ENCODE data around the gene OBP2B.
"Not testable (repeated sequence)": the region's sequence is repeated elsewhere in the genome, so short reads cannot be mapped to it uniquely, and the experiment has no call there.

The OBP2B gene, protein sequence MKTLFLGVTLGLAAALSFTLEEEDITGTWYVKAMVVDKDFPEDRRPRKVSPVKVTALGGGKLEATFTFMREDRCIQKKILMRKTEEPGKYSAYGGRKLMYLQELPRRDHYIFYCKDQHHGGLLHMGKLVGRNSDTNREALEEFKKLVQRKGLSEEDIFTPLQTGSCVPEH

DNA sequence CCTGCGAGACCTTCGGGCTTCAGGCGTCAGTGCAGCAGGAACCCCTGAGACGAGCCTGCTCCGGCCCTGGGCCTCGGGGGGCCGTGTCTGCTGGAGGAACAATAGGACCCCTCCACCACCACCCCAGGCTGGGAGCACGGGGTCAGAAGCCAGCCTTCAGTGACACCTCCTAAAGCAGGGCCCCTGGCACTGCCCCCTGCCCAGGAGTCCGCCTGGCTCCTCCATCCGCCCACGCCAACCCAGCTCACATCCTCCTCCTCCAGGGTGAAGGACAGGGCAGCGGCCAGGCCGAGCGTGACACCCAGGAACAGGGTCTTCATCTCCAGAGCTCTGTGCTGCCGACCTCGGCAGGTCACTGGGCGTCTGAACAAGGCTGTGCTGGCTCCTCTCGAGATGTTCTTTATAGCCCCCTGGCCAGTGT lies at the start of gene OBP2B:
Gene OBP2B, minus strand, starts transcription at position 371 of the 421 bp plus-strand sequence. Its CDS starts 51 bp downstream, at position 320.
- DNase-seq (ENCODE audit: low spot score), result not testable (repeated sequence)

DNA sequence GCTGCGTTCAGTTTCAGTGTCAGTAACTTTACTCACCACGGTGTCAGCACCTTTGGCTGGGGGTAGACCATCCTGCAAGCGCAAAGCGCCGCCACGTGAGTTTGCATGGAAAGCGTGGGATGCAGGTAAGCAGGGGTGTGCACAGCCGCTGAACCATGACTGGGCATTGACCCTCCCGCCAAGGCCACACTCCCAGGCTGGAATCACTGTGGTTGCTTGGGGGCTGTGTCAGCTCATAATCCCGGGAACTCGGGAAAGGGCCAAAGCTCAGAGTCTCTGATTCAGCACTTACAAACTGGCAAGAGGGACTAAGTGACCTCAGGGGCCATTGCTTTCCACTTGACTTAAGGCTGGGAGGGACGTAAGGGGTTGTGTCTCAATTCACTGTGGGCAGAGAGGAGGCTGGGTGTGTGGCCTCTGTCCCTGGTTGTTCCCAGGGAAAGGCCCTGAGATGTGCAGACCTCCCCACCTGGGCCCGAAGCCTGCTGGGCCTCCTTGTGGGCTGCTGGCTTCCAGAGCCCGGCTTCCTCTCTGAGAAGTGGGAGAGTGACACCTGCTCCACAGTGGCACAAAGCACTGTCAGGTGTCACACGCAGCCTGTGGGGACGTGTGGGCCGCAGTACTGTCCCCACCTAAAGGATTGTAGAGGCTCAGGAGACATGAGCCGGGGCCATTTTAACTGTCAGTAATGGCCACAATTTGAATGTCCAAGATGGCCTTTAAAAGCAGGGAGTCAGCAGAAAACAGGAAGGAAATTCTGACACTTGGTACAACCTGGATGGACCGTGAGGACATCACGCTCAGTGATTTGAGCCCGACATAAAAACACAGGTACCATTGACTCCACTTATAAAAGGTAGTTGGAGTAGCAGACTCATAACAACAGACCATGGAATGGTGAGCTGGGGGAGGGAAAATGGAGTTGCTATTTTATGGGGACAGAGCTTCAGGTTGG lies 49.3 kb upstream of the OBP2B start:
- TF ChIP-seq, protein P1, sequence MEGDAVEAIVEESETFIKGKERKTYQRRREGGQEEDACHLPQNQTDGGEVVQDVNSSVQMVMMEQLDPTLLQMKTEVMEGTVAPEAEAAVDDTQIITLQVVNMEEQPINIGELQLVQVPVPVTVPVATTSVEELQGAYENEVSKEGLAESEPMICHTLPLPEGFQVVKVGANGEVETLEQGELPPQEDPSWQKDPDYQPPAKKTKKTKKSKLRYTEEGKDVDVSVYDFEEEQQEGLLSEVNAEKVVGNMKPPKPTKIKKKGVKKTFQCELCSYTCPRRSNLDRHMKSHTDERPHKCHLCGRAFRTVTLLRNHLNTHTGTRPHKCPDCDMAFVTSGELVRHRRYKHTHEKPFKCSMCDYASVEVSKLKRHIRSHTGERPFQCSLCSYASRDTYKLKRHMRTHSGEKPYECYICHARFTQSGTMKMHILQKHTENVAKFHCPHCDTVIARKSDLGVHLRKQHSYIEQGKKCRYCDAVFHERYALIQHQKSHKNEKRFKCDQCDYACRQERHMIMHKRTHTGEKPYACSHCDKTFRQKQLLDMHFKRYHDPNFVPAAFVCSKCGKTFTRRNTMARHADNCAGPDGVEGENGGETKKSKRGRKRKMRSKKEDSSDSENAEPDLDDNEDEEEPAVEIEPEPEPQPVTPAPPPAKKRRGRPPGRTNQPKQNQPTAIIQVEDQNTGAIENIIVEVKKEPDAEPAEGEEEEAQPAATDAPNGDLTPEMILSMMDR (IDR thresholded peaks at IDR 0.05; ENCODE audit: extremely low read depth, missing control alignments), result no peak
- DNase-seq (ENCODE audit: low spot score), result no peak

DNA sequence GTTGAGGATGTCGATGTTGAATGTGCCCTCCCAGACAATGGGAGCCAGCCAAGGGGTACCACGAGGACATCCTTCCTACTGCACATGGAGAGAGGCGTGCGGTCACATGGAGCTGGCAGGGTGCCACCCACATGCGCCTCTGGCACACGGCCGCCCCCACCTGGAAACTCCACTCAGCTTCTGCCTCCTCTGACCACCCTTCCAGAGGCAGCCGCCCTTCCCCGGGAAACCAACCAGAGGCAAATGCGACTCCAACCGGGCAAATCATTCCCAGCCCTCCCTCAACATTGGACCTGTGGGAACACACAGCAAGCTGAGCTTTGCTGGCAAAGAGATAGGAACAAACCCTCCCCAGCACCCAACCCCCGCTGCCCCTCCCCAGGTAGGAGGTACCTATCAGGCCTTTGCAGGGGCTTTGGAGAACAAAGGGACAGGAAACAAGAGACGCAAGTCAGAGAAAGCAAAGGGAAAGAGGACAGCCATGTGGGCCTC lies 48.5 kb upstream of the OBP2B start:
- no peak for DNase-seq (ENCODE audit: low spot score)

DNA sequence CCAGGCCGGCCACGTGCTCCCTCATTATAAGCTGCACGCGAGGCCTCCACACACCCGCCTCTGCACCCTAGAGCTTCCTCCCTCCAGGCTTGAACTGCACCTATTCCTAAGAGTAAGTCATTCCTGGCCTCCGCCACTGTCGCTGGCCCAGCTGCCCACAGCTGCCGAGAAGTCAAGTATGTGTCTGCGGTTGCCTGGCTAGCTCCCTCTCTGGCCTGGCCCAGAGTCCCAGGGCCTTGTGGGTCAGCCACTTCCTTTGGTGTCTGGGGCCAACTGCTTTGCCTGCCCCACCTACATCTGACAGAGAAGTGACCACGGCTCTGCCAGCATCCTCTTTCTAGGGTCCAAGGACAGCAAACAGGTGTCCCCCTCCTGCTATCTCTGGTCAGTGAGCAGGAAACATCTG lies 47.6 kb upstream of the OBP2B start:
- TF ChIP-seq, protein P1 (IDR thresholded peaks at IDR 0.05; ENCODE audit: extremely low read depth, missing control alignments), result no peak
- DNase-seq (ENCODE audit: low spot score), result no peak

More for the DNA sequence above, 48.5 kb upstream of the OBP2B start:
- TF ChIP-seq, protein P1 (IDR thresholded peaks at IDR 0.05; ENCODE audit: extremely low read depth, missing control alignments), result no peak

DNA sequence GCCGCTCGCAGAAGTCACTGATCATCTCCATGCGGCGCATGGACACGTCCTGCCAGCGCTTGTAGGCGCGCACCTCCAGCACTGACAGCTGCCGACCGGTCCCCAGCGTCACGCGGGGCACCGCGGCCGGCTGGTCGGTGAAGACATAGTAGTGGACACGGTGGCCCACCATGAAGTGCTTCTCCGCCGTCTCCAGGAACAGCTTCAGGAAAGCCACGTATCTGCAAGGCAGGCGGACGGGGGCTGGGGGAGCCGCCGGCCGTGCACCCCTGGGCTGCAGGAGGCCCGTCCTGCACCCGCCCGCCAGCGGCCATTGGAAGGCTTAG lies 47.0 kb upstream of the OBP2B start:
- DNase-seq (ENCODE audit: low spot score), result no peak
- TF ChIP-seq, protein P1 (IDR thresholded peaks at IDR 0.05; ENCODE audit: extremely low read depth, missing control alignments), result no peak

DNA sequence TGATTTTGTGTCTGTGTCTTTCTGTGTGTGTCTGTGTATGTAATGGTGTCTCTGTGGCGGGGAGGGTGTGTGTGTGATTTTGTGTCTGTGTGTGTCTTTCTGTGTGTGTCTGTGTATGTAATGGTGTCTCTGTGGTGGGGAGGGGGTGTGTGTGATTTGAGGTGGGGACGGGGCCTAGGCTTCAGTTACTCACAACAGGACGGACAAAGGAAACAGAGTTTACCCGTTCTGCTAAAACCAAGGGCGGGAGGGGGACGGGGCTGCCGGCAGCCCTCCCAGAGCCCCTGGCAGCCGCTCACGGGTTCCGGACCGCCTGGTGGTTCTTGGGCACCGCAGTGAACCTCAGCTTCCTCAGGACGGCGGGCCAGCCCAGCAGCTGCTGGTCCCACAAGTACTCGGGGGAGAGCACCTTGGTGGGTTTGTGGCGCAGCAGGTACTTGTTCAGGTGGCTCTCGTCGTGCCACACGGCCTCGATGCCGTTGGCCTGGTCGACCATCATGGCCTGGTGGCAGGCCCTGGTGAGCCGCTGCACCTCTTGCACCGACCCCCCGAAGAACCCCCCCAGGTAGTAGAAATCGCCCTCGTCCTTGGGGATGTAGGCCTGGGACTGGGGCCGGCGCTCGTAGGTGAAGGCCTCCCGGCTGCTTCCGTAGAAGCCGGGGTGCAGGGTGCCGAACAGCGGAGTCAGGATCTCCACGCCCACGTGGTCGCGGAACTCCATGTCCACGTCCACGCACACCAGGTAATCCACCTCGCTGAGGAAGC lies 46.5 kb upstream of the OBP2B start:
- TF ChIP-seq, protein P1 (IDR thresholded peaks at IDR 0.05; ENCODE audit: extremely low read depth, missing control alignments), result no peak
- no peak for DNase-seq (ENCODE audit: low spot score)

DNA sequence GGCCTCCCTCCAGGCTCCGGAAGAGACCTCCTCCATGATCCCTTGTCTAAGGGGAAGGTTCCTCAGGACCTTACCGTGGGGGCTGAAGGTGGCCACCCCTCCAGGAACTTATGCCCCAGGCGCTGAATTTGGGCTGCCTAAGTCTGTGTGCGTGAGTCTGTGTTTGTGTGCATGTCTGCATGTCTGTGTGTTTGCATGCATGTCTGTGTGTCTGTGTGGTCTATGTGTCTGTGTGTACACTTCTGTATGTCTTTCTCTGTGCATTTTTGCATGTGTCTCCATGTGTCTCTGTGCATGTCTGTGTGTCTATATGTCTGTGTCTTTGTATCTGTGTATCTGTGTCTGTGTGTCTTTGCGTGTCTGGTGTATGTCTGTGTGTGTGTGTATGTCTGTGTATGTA lies 45.4 kb upstream of the OBP2B start:
- TF ChIP-seq, protein P1 (IDR thresholded peaks at IDR 0.05; ENCODE audit: extremely low read depth, missing control alignments), result no peak

More for the DNA sequence above, 45.4 kb upstream of the OBP2B start:
- no peak for DNase-seq (ENCODE audit: low spot score)

Measured in GM20000 (cell line).